Measurements from ENCODE around the gene ARHGAP42.

ARHGAP42 gene

GRCh38 chr11:100849009-100849900 lies 162.2 kb downstream of the ARHGAP42 start:
- TF ChIP-seq POU2F2 (IDR thresholded peaks at IDR 0.05; ENCODE audit: low read depth, low read length) (no peak), POLR2A (IDR thresholded peaks at IDR 0.05; ENCODE audit: low read depth, low read length) (no peak), SPI1 (IDR thresholded peaks at IDR 0.05; ENCODE audit: low read depth, low read length) (no peak), TAF1 (IDR thresholded peaks at IDR 0.05; ENCODE audit: low read depth, low read length) (no peak), PAX5 (IDR thresholded peaks at IDR 0.05; ENCODE audit: insufficient read depth, low read length, severe bottlenecking) (no peak), POLR2AphosphoS5 (IDR thresholded peaks at IDR 0.05; ENCODE audit: low read depth, low read length) (no peak)
- FAIRE-seq (no peak), DNase-seq (ENCODE audit: insufficient read length, low spot score) (no peak)

- FAIRE-seq (no peak), DNase-seq (ENCODE audit: insufficient read length, low spot score) (no peak)
- no peak for TF ChIP-seq TAF1 (IDR thresholded peaks at IDR 0.05; ENCODE audit: low read depth, low read length)
- no peak for TF ChIP-seq PAX5 (IDR thresholded peaks at IDR 0.05; ENCODE audit: insufficient read depth, low read length, severe bottlenecking)
- TF ChIP-seq POLR2AphosphoS5 (IDR thresholded peaks at IDR 0.05; ENCODE audit: low read depth, low read length), result no peak
- no peak for TF ChIP-seq POLR2A (IDR thresholded peaks at IDR 0.05; ENCODE audit: low read depth, low read length)
- no peak for TF ChIP-seq POU2F2 (IDR thresholded peaks at IDR 0.05; ENCODE audit: low read depth, low read length)
- no peak for TF ChIP-seq SPI1 (IDR thresholded peaks at IDR 0.05; ENCODE audit: low read depth, low read length)
Measured at GRCh38 chr11:100849901-100850235, 162.8 kb downstream of the ARHGAP42 start.

- FAIRE-seq (peak; percentile 50), DNase-seq (ENCODE audit: insufficient read length, low spot score) (no peak)
- no peak for TF ChIP-seq SPI1 (IDR thresholded peaks at IDR 0.05; ENCODE audit: low read depth, low read length)
- no peak for TF ChIP-seq PAX5 (IDR thresholded peaks at IDR 0.05; ENCODE audit: insufficient read depth, low read length, severe bottlenecking)
- no peak for TF ChIP-seq POLR2A (IDR thresholded peaks at IDR 0.05; ENCODE audit: low read depth, low read length)
- no peak for TF ChIP-seq TAF1 (IDR thresholded peaks at IDR 0.05; ENCODE audit: low read depth, low read length)
- no peak for TF ChIP-seq POU2F2 (IDR thresholded peaks at IDR 0.05; ENCODE audit: low read depth, low read length)
- no peak for TF ChIP-seq POLR2AphosphoS5 (IDR thresholded peaks at IDR 0.05; ENCODE audit: low read depth, low read length)
Measured at GRCh38 chr11:100851147-100851546, 164.1 kb downstream of the ARHGAP42 start.

- FAIRE-seq (no peak), DNase-seq (ENCODE audit: insufficient read length, low spot score) (no peak)
- TF ChIP-seq POLR2A (IDR thresholded peaks at IDR 0.05; ENCODE audit: low read depth, low read length) (no peak), TAF1 (IDR thresholded peaks at IDR 0.05; ENCODE audit: low read depth, low read length) (no peak), SPI1 (IDR thresholded peaks at IDR 0.05; ENCODE audit: low read depth, low read length) (no peak), POLR2AphosphoS5 (IDR thresholded peaks at IDR 0.05; ENCODE audit: low read depth, low read length) (no peak), PAX5 (IDR thresholded peaks at IDR 0.05; ENCODE audit: insufficient read depth, low read length, severe bottlenecking) (no peak), POU2F2 (IDR thresholded peaks at IDR 0.05; ENCODE audit: low read depth, low read length) (no peak)
Measured at GRCh38 chr11:100851584-100852152, 164.6 kb downstream of the ARHGAP42 start.

- DNase-seq (ENCODE audit: insufficient read length, low spot score) (no peak), FAIRE-seq (no peak)
- TF ChIP-seq POU2F2 (IDR thresholded peaks at IDR 0.05; ENCODE audit: low read depth, low read length) (no peak), POLR2A (IDR thresholded peaks at IDR 0.05; ENCODE audit: low read depth, low read length) (no peak), PAX5 (IDR thresholded peaks at IDR 0.05; ENCODE audit: insufficient read depth, low read length, severe bottlenecking) (no peak), POLR2AphosphoS5 (IDR thresholded peaks at IDR 0.05; ENCODE audit: low read depth, low read length) (no peak), SPI1 (IDR thresholded peaks at IDR 0.05; ENCODE audit: low read depth, low read length) (no peak), TAF1 (IDR thresholded peaks at IDR 0.05; ENCODE audit: low read depth, low read length) (no peak)
Measured at GRCh38 chr11:100855466-100856067, 168.5 kb downstream of the ARHGAP42 start.

DNA sequence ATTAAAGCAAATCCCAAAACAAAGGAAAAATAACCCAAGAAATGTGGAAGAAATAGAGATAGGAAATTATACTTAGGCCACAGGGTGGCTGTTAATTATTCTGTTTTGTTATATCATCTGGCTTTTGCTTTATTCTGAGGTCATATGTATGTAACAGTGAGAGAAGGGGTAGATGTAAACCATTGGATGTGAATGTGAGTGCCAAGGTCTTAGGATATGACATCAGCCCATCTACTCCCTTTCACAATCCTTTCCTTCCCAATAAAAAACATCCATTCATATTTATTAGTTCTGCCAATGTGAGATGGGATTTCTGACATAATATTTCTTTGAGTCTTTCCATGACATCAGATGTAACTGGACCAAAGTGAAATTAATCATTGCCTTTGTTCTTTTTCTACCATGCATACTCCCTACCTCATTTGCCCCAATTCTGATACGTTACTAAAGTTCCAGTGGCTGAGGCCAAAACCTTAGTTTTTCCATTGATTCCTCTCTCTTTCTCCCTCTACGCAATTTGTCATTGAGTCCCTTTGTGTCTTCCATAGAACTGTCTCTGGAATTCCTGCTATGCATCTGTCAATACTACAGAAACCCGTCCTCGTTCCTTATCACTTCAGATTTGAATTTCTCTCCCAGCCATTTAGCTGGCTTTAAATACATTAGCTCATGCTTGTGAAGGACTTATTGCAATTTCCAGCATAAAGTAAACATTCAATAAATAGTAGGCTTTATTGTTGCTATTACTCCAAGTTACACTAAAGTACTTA lies 170.3 kb downstream of the ARHGAP42 start:
- no peak for TF ChIP-seq POU2F2 (IDR thresholded peaks at IDR 0.05; ENCODE audit: low read depth, low read length)
- no peak for TF ChIP-seq SPI1 (IDR thresholded peaks at IDR 0.05; ENCODE audit: low read depth, low read length)
- TF ChIP-seq POLR2A (IDR thresholded peaks at IDR 0.05; ENCODE audit: low read depth, low read length), result no peak
- no peak for TF ChIP-seq POLR2AphosphoS5 (IDR thresholded peaks at IDR 0.05; ENCODE audit: low read depth, low read length)
- TF ChIP-seq TAF1 (IDR thresholded peaks at IDR 0.05; ENCODE audit: low read depth, low read length), result no peak
- no peak for TF ChIP-seq PAX5 (IDR thresholded peaks at IDR 0.05; ENCODE audit: insufficient read depth, low read length, severe bottlenecking)
- no peak for FAIRE-seq

DNA sequence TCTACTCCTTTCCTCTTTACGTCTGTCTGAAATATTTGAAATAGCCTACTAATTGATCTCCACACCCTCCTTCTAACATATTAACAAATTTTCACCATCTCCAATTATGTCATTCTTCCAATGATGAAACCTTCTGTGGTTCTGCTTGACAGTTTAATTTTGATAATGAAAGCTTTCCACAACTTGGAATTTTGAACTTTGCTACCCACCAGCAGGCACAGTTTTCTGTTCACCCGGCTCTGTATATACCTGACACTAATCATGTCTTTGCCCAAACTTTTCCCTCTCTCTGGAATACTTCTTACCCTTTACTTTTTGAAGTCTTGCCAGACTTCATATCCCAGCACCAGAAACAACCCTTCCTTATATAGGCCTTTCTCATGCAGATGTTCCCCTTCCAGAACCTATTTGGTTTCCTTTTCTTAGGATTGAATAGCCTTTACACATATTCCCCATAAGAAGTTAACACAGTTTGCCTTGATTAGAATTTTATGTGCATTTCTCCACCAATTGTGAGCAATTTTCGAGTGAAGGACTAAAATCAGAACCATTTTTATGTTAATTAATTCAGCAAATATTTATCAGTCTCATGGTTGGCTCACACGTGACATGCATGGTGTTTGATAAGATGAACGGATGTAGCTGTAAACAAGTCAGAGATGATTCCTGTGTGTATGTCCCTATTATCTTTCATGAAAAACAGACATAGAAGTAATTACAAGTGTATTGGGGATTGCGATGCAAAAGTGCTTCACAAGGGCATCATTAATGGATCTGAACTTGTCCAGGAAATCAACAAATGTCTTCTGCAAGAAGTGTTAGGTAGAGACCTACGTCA lies 173.4 kb downstream of the ARHGAP42 start:
- no peak for TF ChIP-seq SPI1 (IDR thresholded peaks at IDR 0.05; ENCODE audit: low read depth, low read length)
- TF ChIP-seq POLR2A (IDR thresholded peaks at IDR 0.05; ENCODE audit: low read depth, low read length), result no peak
- TF ChIP-seq TAF1 (IDR thresholded peaks at IDR 0.05; ENCODE audit: low read depth, low read length), result no peak
- no peak for TF ChIP-seq POLR2AphosphoS5 (IDR thresholded peaks at IDR 0.05; ENCODE audit: low read depth, low read length)
- no peak for TF ChIP-seq PAX5 (IDR thresholded peaks at IDR 0.05; ENCODE audit: insufficient read depth, low read length, severe bottlenecking)
- TF ChIP-seq POU2F2 (IDR thresholded peaks at IDR 0.05; ENCODE audit: low read depth, low read length), result no peak
- DNase-seq (ENCODE audit: insufficient read length, low spot score) (no peak), FAIRE-seq (no peak)

More for the DNA sequence above, 170.3 kb downstream of the ARHGAP42 start:
- DNase-seq (ENCODE audit: insufficient read length, low spot score), result no peak

GRCh38 chr11:100861212-100861611 lies 174.1 kb downstream of the ARHGAP42 start:
- TF ChIP-seq TAF1 (IDR thresholded peaks at IDR 0.05; ENCODE audit: low read depth, low read length) (no peak), POU2F2 (IDR thresholded peaks at IDR 0.05; ENCODE audit: low read depth, low read length) (no peak), PAX5 (IDR thresholded peaks at IDR 0.05; ENCODE audit: insufficient read depth, low read length, severe bottlenecking) (no peak), SPI1 (IDR thresholded peaks at IDR 0.05; ENCODE audit: low read depth, low read length) (no peak), POLR2A (IDR thresholded peaks at IDR 0.05; ENCODE audit: low read depth, low read length) (no peak), POLR2AphosphoS5 (IDR thresholded peaks at IDR 0.05; ENCODE audit: low read depth, low read length) (no peak)
- FAIRE-seq, result no peak
- no peak for DNase-seq (ENCODE audit: insufficient read length, low spot score)
